Measurements from ENCODE around the gene GH2. TPM values are rescaled to one million over a fixed set of nuclear protein-coding genes. Genes with fewer than 3 reads are reported as not detected.

Gene GH2
- total RNA-seq (2022; extraction: Qiagen RNA extraction; ENCODE audit: low read depth), result not detected in 5 replicates

DNA sequence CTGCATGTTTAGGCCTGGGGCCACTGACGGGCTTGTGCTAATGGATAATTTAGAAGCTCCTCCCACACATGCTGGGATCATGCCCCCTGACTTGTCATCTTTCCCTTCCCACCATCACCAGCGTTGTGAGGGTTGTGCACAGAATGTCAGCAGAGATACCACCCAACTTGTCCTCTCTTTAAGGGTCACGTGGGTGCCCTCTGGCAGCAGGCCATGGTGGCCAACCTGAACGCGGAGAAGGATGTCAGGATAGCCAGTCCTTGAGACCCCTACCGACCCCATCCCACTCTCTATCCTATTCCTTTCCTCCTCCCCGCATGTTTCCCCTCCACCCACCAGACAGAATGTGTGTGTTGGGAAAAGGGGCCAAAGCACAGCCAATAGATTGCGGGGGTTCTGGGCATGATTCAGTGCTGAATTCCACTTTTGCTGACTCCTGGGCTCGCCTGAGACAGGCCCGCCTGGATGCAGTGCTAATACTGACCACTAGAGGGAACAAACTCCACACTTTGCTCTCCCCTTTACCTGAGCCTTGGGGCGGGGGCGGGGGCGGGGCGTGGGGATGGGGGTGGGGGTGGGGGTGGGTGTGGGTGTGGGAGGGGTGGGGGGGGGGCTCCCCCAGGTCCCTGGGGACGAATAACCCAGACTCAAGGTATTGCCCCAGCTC is at the start of gene GH2:
Gene GH2, minus strand, starts transcription at position 10 of the 667 bp plus-strand sequence. CDS start 143 bp downstream, outside the sequence.

GRCh38 chr17:63918789-63919305 is 37.1 kb upstream of the GH2 start, which contains the start of gene GH1:
Gene GH1, minus strand, starts transcription at chr17:63918839. Its CDS starts 63 bp downstream, at chr17:63918776.

DNA sequence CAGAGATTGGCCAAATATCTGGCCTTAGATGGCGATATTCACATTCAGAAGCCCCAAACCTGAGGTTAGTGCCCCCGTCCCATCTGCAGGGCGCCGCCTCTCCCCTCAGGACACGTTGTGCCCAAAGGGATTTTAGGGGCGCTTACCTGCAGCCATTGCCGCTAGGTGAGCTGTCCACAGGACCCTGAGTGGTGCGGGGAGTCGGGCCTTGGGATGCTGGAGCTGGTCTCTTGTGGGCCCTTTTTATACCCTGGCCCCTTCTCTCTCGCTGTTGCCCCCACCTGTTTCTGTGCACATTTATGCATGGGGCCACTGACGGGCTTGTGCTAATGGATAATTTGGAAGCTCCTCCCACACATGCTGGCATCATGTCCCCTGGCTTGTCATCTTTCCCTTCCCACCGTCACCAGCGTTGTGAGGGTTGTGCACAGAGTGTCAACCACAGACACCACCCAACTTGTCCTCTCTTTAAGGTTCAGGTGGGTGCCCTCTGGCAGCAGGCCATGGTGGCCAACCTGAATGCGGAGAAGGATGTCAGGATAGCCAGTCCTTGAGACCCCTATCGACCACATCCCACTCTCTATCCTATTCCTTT is 29.4 kb upstream of the GH2 start, which contains the start of gene CSHL1:
Gene CSHL1, minus strand, starts transcription at position 218 of the 595 bp plus-strand sequence. Its CDS starts 62 bp downstream, at position 156.

DNA sequence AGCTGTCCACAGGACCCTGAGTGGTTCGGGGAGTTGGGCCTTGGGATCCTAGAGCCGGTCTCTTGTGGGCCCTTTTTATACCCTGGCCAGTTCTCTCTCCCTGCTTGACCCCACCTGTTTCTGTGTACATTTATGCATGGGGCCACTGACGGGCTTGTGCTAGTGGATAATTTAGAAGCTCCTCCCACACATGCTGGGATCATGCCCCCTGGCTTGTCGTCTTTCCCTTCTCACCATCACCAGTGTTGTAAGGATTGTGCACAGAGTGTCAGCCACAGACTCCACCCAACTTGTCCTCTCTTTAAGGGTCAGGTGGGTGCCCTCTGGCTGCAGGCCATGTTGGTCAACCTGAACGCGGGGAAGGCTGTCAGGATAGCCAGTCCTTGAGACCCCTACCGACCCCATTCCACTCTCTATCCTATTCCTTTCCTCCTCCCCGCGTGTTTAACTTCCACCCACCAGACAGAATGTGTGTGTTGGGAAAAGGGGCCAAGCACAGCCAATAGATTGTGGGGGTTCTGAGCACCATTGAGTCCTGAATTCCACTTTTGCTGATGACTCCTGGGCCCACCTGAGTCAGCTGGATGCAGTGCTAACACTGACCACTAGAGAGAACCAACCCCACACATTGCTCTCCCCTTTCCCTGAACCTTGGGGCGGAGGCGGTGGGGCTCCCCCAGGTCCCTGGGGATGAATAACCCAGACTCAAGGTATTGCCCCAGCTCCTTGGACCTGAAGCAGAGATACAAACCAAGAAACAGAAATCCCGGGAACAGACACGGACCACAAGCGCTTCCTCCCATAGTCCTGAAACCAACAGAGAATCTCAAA is 15.0 kb upstream of the GH2 start, which contains the start of gene CSH1:
Gene CSH1, minus strand, starts transcription at position 51 of the 831 bp plus-strand sequence. CDS start 63 bp downstream, outside the sequence.

GRCh38 chr17:63873577-63873976 is 8.2 kb downstream of the GH2 start, which contains the start of gene CSH2:
Gene CSH2, minus strand, starts transcription at chr17:63873677. Its CDS starts 63 bp downstream, at chr17:63873614.

GRCh38 chr17:63842540-63843386 is 39.0 kb downstream of the GH2 start, which contains the start of gene SMARCD2:
Gene SMARCD2, minus strand, starts transcription at chr17:63842685. Its CDS starts 11 bp downstream, at chr17:63842674.

Other genes starting within 250 kb of the GH2 start
- gene LIMD2, start 181.8 kb downstream of the GH2 start, total RNA-seq (2022; extraction: Qiagen RNA extraction; ENCODE audit: low read depth), result 9.4 to 14.6 TPM (median 10.9 TPM) in 5 replicates
- 25.8 to 28.1 TPM (median 25.9 TPM) in 5 replicates for gene STRADA, start 140.1 kb downstream of the GH2 start, total RNA-seq (2022; extraction: Qiagen RNA extraction; ENCODE audit: low read depth)
- gene CCDC47, start 108.3 kb downstream of the GH2 start, total RNA-seq (2022; extraction: Qiagen RNA extraction; ENCODE audit: low read depth), result 95.5 to 152 TPM (median 102 TPM) in 5 replicates
- gene DDX42, start 107.8 kb downstream of the GH2 start, total RNA-seq (2022; extraction: Qiagen RNA extraction; ENCODE audit: low read depth), result 83.1 to 119 TPM (median 85.6 TPM) in 5 replicates
- gene PSMC5, start 54.5 kb downstream of the GH2 start, total RNA-seq (2022; extraction: Qiagen RNA extraction; ENCODE audit: low read depth), result 215 to 246 TPM (median 223 TPM) in 5 replicates
- 59.7 to 74.3 TPM (median 61.0 TPM) in 5 replicates for gene FTSJ3, start 54.3 kb downstream of the GH2 start, total RNA-seq (2022; extraction: Qiagen RNA extraction; ENCODE audit: low read depth)
- gene SMARCD2, start 39.3 kb downstream of the GH2 start, total RNA-seq (2022; extraction: Qiagen RNA extraction; ENCODE audit: low read depth), result 53.0 to 66.3 TPM (median 61.3 TPM) in 5 replicates
- not detected in 5 replicates for gene CSH2, start 8.3 kb downstream of the GH2 start, total RNA-seq (2022; extraction: Qiagen RNA extraction; ENCODE audit: low read depth)
- not detected in 5 replicates for gene CSH1, start 14.6 kb upstream of the GH2 start, total RNA-seq (2022; extraction: Qiagen RNA extraction; ENCODE audit: low read depth)
- gene CSHL1, start 29.3 kb upstream of the GH2 start, total RNA-seq (2022; extraction: Qiagen RNA extraction; ENCODE audit: low read depth), result not detected in 5 replicates
- not detected in 5 replicates for gene GH1, start 36.9 kb upstream of the GH2 start, total RNA-seq (2022; extraction: Qiagen RNA extraction; ENCODE audit: low read depth)
- gene CD79B, start 50.4 kb upstream of the GH2 start, total RNA-seq (2022; extraction: Qiagen RNA extraction; ENCODE audit: low read depth), result not detected in 5 replicates
- gene SCN4A, start 91.0 kb upstream of the GH2 start, total RNA-seq (2022; extraction: Qiagen RNA extraction; ENCODE audit: low read depth), result 0.03 to 0.10 TPM (median 0.07 TPM) in 5 replicates
- 0.73 to 1.3 TPM (median 0.97 TPM) in 5 replicates for gene PRR29, start 116.4 kb upstream of the GH2 start, total RNA-seq (2022; extraction: Qiagen RNA extraction; ENCODE audit: low read depth)
- gene ICAM2, start 138.7 kb upstream of the GH2 start, total RNA-seq (2022; extraction: Qiagen RNA extraction; ENCODE audit: low read depth), result 0.07 to 0.14 TPM in 2 of 5 replicates, not detected in the others
- gene ERN1, start 248.2 kb upstream of the GH2 start, total RNA-seq (2022; extraction: Qiagen RNA extraction; ENCODE audit: low read depth), result 3.6 to 4.8 TPM (median 3.8 TPM) in 5 replicates

Data from A549 treated with CpdA at 1 μM for 4 hours (cell line).